ENCODE results near the gene FAM131B.

DNA sequence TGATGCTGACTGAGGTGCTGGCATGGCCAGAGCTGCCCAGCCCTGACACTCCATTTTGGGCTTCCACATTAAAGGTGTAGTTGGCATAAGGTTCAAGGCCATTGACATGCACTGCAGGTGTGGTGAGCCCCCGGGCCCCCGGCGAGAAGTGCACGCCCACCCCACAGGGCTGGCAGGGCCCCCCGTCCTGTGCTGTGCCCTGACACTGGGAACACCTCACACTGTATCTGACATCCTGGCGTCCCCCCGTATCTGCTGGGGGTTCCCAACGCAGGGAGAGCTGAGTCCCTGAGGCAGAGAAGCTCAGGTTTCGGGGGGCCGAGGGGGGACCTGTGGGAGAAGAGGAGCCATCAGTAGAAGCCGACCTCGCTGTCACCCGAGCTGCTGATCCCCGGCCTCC, 36.1 kb upstream of the FAM131B start:
- TF ChIP-seq CTCF (IDR thresholded peaks at IDR 0.05) = no peak
- TF ChIP-seq POLR2A (IDR thresholded peaks at IDR 0.05) = no peak

Measured in heart left ventricle (tissue), 13 donors.